Mesodermal cell (in vitro differentiated cells): ENCODE results near the gene PKNOX2.
A peak's percentile ranks its signal among the peaks of the same experiment; 100 is the strongest.

Experiments used
- H3K27ac ChIP-seq: 2 replicates; pipeline ENCODE4 v1.7.0; 2013; ENCODE audit warnings: mild to moderate bottlenecking, low read depth, low read length, moderate library complexity; ENCODE audit not compliant: severe bottlenecking
- H3K36me3 ChIP-seq: 2 replicates; pipeline ENCODE4 v1.7.1; 2013; ENCODE audit warnings: mild to moderate bottlenecking, low read length, moderate library complexity; ENCODE audit not compliant: control insufficient read depth, insufficient read depth
- H3K4me1 ChIP-seq: one replicate; pipeline ENCODE4 v1.7.1; 2013; ENCODE audit warnings: mild to moderate bottlenecking, low read length; ENCODE audit not compliant: insufficient read depth, control insufficient read depth, poor library complexity, severe bottlenecking
- H3K4me3 ChIP-seq: 2 replicates; pipeline ENCODE4 v1.7.0; 2013; ENCODE audit warnings: low read length, control low read depth, mild to moderate bottlenecking; ENCODE audit not compliant: insufficient read depth, poor library complexity, severe bottlenecking; ENCODE audit errors: extremely low read depth
- H3K9me3 ChIP-seq: 2 replicates; pipeline ENCODE4 v1.7.1; 2013; ENCODE audit warnings: mild to moderate bottlenecking, low read length, moderate library complexity; ENCODE audit not compliant: control insufficient read depth
- WGBS, 2 experiments: methylation state at CpG; one replicate each; pipeline ENCODE4 v1.1.5; 2013; ENCODE audit warnings: missing lambda C conversion rate in 2 of 2; ENCODE audit not compliant: insufficient coverage in 2 of 2; 5-methylcytosine and 5-hydroxymethylcytosine counted together

PKNOX2 gene

DNA sequence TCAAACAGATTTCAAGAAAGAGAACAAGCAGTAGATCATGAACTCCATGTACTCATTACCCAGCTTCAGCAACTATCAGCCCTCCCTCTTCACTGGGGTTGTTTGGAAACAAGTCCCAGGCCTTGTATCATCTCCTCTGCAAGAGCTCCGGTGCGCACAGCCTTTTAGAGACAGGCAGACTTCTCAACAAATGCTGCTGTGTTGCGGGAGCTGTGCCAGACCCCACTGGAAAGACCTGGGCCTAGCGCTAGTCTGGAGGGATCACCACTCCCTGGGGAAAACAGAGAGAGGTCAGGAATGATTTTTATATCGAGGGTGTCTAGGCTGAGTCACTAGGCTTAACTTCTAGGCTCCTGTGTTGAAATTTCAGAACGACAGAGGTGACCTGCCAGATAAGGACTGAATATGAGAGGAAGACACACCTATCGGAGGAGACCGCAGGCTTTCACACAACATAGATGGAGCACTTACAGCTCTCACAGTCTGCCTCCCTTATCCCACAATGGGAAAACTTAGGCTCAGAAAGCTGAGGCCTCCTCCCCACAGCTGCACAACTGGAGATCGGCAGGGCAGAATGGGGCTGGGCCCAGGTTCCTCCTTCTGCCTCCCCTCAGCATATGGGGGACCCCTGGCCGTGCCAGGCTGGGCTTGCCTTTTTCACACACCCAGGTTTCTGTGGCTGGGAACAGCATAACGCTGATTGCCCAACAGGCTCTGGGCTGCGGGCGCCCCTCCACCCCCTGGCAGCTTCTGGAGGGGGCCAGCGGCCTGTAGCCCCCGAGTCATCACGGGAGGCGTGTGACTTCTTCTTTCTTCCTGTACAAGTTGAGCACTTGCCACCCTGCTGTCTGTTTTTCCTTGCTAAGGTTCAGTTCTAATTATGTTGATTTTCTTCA lies 86.0 kb downstream of the PKNOX2 start:
- Histone ChIP-seq H3K9me3 (no peaks in the 10 kb centered on the region), H3K4me1 (peaks cover 10% of the 10 kb centered on the region), H3K27ac (no peak overlapping the region), H3K36me3 (peaks cover 6% of the 10 kb centered on the region), H3K4me3 (no peak overlapping the region)
- WGBS, 2 experiments, result 87 to 91% methylated on average over 10 to 14 of the region's 17 CpGs

DNA sequence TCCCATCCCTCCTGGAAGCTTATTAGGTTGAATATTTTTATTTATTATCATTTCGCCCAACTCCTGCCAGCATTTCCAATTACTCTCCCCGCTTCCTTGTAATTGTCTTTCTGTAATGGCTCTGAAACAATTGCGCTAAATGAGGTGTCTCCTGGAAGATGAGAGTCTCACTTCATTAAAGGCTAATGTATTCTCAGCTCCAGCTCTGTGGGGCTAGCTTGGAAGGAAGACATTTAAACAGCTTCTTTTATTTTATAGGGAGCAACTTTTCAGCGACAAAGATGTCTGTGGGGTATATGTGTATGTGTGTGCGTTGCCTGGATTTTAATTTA lies 86.6 kb downstream of the PKNOX2 start:
- 80 to 100% methylated on average over 1 to 4 of the region's 5 CpGs for WGBS, 2 experiments
- Histone ChIP-seq H3K4me3 (no peak overlapping the region), H3K27ac (no peak overlapping the region), H3K9me3 (no peaks in the 10 kb centered on the region), H3K4me1 (peaks cover 16% of the 10 kb centered on the region), H3K36me3 (peaks cover 6% of the 10 kb centered on the region)

DNA sequence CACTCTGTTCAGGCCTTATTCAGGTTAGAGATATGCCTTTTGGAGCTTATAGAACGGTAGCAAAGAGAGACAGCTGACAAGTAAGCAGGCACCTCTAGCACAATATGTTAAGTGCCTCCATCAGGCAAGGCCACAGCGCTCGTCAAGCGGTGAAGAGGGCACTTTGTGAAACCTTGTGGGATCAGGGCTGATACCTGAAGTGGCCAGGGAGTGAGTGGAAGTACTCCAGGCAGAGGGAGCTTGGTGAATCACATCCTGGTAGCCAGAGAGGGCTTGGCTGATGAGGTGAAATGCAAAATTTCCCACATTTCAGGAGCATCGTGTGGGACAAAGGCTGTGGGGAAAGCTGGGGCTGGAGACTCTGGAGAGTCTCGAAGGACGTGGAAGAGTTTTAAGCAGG lies 87.4 kb downstream of the PKNOX2 start:
- H3K27ac ChIP-seq, result no peak overlapping the region
- 83 to 93% methylated on average over 7 of the region's 7 CpGs for WGBS, 2 experiments
- H3K4me1 ChIP-seq, result peaks cover 24% of the 10 kb centered on the region
- peaks cover 6% of the 10 kb centered on the region for H3K36me3 ChIP-seq
- no peak overlapping the region for H3K4me3 ChIP-seq
- H3K9me3 ChIP-seq, result no peaks in the 10 kb centered on the region

DNA sequence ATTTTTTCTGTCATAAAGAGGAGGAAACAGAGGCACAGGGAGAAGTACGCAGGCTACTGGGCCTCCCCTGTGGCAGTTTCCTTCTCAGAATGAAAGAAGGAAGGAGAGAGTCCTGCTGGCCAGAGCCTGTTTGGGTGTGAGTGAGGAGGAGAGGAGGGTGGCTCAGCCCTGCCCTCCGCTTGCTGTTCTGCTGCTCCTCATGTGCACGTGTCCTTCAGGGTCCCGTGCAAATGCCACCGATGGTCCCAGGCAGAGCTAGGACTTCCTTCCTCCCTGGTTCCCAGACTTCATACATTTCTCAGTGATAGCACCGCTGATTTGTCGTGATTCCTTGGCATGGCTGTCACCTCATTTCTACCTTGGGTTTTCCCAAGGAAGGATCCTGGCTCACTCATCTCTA lies 88.7 kb downstream of the PKNOX2 start:
- no peaks in the 10 kb centered on the region for H3K9me3 ChIP-seq
- peaks cover 6% of the 10 kb centered on the region for H3K36me3 ChIP-seq
- WGBS, 2 experiments, result 93 to 95% methylated on average over 6 to 7 of the region's 7 CpGs
- H3K27ac ChIP-seq, result no peak overlapping the region
- H3K4me3 ChIP-seq, result no peak overlapping the region
- H3K4me1 ChIP-seq, result peaks cover 32% of the 10 kb centered on the region

DNA sequence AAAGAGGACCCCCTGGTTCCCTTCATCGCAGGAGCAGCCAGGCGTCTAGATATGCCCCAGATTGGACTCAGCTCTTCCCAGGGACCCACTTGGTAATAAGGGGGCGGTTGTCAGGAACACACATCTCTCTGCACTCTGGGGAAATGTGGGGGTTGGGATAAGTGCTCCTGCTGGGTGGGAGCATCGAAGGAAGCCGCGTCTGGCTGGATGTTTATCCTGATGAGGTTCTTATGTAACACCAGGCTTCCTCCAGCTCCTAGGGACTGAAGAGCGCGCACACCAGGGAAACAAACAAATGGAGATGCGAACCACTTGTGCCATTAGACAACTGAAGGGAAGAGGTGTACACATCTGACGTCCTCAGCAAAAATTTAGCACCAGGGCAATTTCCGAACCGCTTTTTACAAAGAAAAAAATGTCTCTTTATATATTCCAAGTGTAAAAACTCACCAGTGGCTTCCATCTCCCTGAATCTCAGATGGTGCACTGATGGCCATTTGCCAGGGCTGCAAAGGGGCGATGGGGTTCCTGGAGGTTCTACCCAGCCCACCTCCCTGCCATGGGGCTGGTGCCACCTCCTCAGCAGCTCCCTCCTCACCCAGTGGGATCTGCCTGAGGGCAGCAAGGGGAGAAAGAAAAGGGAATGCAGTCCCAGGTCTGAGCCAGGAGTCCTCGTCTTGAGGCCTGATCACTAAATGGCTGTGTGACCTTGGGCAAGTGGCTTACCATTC lies 89.4 kb downstream of the PKNOX2 start:
- H3K4me3 ChIP-seq, result no peak overlapping the region
- 72 to 80% methylated on average over 10 to 13 of the region's 14 CpGs for WGBS, 2 experiments
- no peak overlapping the region for H3K27ac ChIP-seq
- peaks cover 6% of the 10 kb centered on the region for H3K36me3 ChIP-seq
- H3K9me3 ChIP-seq, result no peaks in the 10 kb centered on the region
- peaks cover 36% of the 10 kb centered on the region for H3K4me1 ChIP-seq

DNA sequence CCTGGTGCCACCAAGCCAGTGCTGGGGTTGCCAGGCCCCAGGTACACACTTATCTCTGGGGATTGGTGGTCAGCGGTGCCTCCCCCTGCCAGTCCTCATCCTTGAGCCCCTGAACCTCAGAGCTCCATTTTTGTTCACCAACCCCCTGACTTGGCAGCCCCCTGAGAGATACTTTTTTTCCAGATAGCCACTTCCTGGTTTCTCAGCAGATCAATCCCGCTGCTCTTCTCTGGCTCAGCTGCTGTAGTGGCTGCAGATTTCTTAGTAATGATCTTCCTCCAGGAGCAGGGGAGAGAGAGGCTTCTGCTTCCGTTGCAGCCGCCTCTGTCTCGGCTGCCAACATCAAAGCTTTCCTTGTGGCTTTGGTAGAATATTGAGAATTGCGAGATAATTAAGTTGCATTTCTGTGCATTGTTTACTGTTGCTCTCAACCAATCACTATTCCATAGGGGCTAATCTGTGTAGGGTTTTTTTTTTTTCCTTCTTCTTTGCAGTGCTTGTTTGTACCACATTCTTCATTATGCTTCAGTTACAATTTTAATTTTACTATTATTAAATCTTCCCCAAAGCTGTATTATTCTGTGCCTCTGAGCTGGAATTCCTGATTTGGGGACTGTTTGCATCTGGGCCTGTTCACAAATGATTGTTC lies 92.1 kb downstream of the PKNOX2 start:
- Histone ChIP-seq H3K36me3 (peaks cover 6% of the 10 kb centered on the region), H3K9me3 (no peaks in the 10 kb centered on the region), H3K4me1 (peaks cover 44% of the 10 kb centered on the region), H3K4me3 (no peak overlapping the region), H3K27ac (peak overlapping the region; percentile 10)
- WGBS, 2 experiments, result 80 to 83% methylated on average over 2 of the region's 6 CpGs

DNA sequence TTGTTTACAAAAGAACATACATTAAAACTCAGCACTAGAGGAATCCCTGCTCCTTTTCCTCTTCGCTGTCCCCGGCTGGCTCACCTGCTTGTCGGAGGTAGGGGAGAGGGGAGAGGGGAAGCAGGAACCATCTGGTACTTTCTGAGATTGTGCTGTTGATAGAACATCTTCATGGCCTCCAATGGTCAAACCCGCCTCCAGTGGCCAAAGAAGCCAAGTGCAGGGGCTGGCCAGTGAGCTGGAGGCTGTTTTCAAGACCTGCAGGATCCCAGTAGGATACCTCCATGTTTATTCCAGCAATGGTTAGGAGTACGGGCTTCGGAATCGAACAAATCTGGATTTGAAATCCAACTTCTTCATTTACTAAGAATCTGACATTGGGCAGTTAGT lies 92.6 kb downstream of the PKNOX2 start:
- WGBS, 2 experiments, result 80 to 82% methylated on average over 4 to 5 of the region's 7 CpGs
- Histone ChIP-seq H3K9me3 (no peaks in the 10 kb centered on the region), H3K4me1 (peaks cover 50% of the 10 kb centered on the region), H3K36me3 (peaks cover 6% of the 10 kb centered on the region), H3K4me3 (no peak overlapping the region), H3K27ac (no peak overlapping the region)

DNA sequence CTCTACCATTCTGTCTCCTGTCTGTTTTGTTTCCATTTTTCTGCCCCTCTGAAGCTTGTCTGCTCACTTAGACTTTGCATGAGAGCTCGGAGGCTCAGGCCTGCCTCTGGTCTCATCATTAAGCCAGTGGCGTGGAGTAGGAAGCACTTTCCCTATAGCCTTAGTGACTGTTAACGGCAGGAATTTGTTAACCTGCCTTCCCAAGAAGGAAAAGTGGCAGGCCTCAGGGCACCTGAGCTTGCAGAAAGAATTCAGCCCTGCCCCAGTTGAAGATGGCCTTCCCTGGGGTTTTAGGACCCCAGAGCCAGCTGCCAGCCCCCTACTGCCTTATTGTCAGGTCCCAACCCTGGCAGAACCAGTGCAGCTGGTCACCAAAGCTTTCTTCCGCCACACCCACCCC lies 93.2 kb downstream of the PKNOX2 start:
- Histone ChIP-seq H3K36me3 (peaks cover 6% of the 10 kb centered on the region), H3K4me1 (peaks cover 55% of the 10 kb centered on the region)
- 88 to 89% methylated on average over 4 of the region's 4 CpGs for WGBS, 2 experiments

DNA sequence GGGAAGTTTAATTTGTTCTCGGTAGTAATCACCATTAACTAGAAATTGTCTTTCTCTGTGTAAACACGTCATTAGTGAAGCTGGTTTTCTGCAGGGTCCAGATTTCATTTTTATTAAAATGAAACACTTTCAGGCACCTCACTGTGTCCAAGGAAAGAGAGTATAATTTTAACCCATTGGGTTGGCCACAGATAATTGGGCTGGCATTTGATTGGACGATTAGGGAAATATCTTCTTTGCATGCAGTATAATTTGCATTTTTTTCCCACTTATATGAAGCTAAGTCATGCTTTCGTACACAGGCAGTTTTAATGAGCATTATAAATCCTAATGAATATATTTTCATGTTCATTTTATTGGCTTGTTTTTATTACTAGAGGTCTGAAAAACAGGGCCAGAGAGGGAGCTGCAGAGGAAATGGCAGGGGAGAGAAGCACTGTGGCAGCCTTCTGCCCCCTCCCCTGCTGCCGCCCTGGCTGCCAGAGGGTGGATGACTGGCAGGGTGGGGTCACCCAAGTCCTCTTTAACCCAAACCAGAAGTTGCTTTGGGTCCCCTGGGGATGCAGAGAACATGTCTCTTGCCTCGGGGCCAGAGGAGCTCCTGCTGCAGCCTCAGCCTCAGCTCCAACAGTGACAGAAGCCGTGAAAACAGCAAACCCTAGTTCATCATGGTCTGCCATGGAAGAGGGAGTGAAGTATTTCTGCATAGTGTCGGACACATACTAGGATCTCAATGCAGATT lies 93.9 kb downstream of the PKNOX2 start:
- Histone ChIP-seq H3K27ac (no peak overlapping the region), H3K4me3 (no peak overlapping the region), H3K4me1 (peaks cover 59% of the 10 kb centered on the region), H3K36me3 (peaks cover 6% of the 10 kb centered on the region), H3K9me3 (no peaks in the 10 kb centered on the region)
- WGBS, 2 experiments, result 82 to 86% methylated on average over 3 to 4 of the region's 8 CpGs

More for the DNA sequence above, 93.2 kb downstream of the PKNOX2 start:
- H3K27ac ChIP-seq, result no peak overlapping the region
- no peak overlapping the region for H3K4me3 ChIP-seq
- H3K9me3 ChIP-seq, result no peaks in the 10 kb centered on the region

DNA sequence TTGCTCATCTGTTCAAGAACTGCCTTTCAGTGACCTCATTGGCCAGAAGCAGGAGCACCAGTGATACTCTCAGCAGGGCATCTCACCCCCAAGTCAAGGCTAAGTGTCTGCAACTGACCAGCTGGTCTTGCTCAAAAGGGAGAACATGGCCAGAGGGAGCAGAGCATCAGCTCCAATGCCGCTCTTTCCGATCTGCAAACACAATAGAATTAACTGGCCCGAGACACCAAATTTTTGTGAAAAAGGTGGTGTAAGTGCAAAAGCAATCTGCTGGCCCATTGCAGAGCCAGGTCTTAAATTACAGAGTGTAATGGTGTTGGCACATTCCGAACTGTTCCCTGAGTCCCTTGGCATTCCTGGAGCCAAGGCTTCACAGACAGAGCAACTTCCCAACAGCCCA lies 97.0 kb downstream of the PKNOX2 start:
- WGBS, 2 experiments, result 81 to 92% methylated on average over 3 to 4 of the region's 4 CpGs
- H3K27ac ChIP-seq, result peak overlapping the region; percentile 94

More for the DNA sequence above, 97.0 kb downstream of the PKNOX2 start:
- Histone ChIP-seq H3K4me1 (peaks cover 58% of the 10 kb centered on the region), H3K9me3 (no peaks in the 10 kb centered on the region), H3K36me3 (no peaks in the 10 kb centered on the region), H3K4me3 (no peak overlapping the region)
